GM23338 (cell line): ENCODE results near the gene ATP6V0E2. TPM values are rescaled to one million over a fixed set of nuclear protein-coding genes. Genes with fewer than 3 reads are reported as not detected.

Experiments
- ATAC-seq: fragments of 200-7000 bp; cut with Tn5 transposase; 3 replicates; pipeline ENCODE4 v1.9.1; 2020
- DNase-seq: peaks from one replicate; pipeline ENCODE4 v3.0.0-alpha.2; 2015; ENCODE audit warnings: low spot score
- H2AFZ ChIP-seq: fragments of 200-600 bp; sonication (generic); 2 replicates; pipeline ENCODE4 v1.8.0; 2016; ENCODE audit warnings: antibody characterized with exemption, mild to moderate bottlenecking, moderate library complexity
- H3F3A ChIP-seq: fragments of 200-600 bp; sonication (generic); replicated peaks from 2 replicates; pipeline ENCODE4 v1.8.0; 2017; ENCODE audit warnings: antibody characterized with exemption, mixed run types, low read depth
- H3K27ac ChIP-seq: fragments of 200-600 bp; sonication (generic); 2 replicates; pipeline ENCODE4 v1.6.1; 2016; ENCODE audit warnings: low read depth
- H3K27me3 ChIP-seq: fragments of 200-600 bp; sonication (generic); 2 replicates; pipeline ENCODE4 v1.8.0; 2016; ENCODE audit warnings: mild to moderate bottlenecking, mixed run types, moderate library complexity; ENCODE audit not compliant: insufficient read depth
- H3K36me3 ChIP-seq: fragments of 200-600 bp; sonication (generic); 2 replicates; pipeline ENCODE4 v1.8.0; 2016; ENCODE audit warnings: mild to moderate bottlenecking; ENCODE audit not compliant: insufficient read depth
- H3K4me1 ChIP-seq: fragments of 200-600 bp; sonication (generic); 2 replicates; pipeline ENCODE4 v1.8.0; 2016; ENCODE audit warnings: mild to moderate bottlenecking, moderate library complexity; ENCODE audit not compliant: insufficient read depth
- H3K4me2 ChIP-seq: fragments of 200-600 bp; sonication (generic); 2 replicates; pipeline ENCODE4 v1.7.1; 2017; ENCODE audit warnings: mixed run types
- H3K4me3 ChIP-seq: fragments of 200-600 bp; sonication (generic); 2 replicates; pipeline ENCODE4 v1.6.1; 2016; ENCODE audit warnings: mixed run types
- H3K79me2 ChIP-seq: fragments of 200-600 bp; sonication (generic); replicated peaks from 2 replicates; pipeline ENCODE4 v1.8.0; 2017; ENCODE audit warnings: mild to moderate bottlenecking; ENCODE audit not compliant: insufficient read depth
- H3K9me2 ChIP-seq: fragments of 200-600 bp; sonication (generic); 2 replicates; pipeline ENCODE4 v1.8.0; 2017; ENCODE audit not compliant: insufficient read depth
- H4K20me1 ChIP-seq: fragments of 200-600 bp; sonication (generic); replicated peaks from 2 replicates; pipeline ENCODE4 v1.8.0; 2017; ENCODE audit warnings: mild to moderate bottlenecking; ENCODE audit not compliant: insufficient read depth
- H3K27ac Mint-ChIP-seq: 2 replicates; pipeline ENCODE4 v1.8.0; 2020; ENCODE audit warnings: inconsistent platforms, mild to moderate bottlenecking, moderate library complexity, mixed read lengths
- H3K27me3 Mint-ChIP-seq: 3 replicates; pipeline ENCODE4 v1.8.0; 2022; ENCODE audit warnings: low read depth, mild to moderate bottlenecking, moderate library complexity, mixed read lengths, inconsistent platforms; ENCODE audit not compliant: insufficient read depth, poor library complexity
- H3K36me3 Mint-ChIP-seq: 3 replicates; pipeline ENCODE4 v1.8.0; 2021; ENCODE audit warnings: low read depth, mild to moderate bottlenecking, inconsistent platforms, moderate library complexity, mixed read lengths
- H3K4me1 Mint-ChIP-seq: 3 replicates; pipeline ENCODE4 v1.8.0; 2020; ENCODE audit warnings: mild to moderate bottlenecking, inconsistent platforms, mixed read lengths
- H3K4me3 Mint-ChIP-seq: 3 replicates; pipeline ENCODE4 v1.8.0; 2021; ENCODE audit warnings: moderate library complexity, mild to moderate bottlenecking, inconsistent platforms, mixed read lengths
- H3K9me3 Mint-ChIP-seq: 3 replicates; pipeline ENCODE4 v1.8.0; 2020; ENCODE audit warnings: moderate library complexity, mild to moderate bottlenecking, inconsistent platforms, mixed read lengths
- CREB1 ChIP-seq: fragments of 250-450 bp; sonication (Bioruptor Pico); IDR thresholded peaks from 2 replicates; pipeline ENCODE4 v1.5.0; 2020; ENCODE audit warnings: low read depth, mild to moderate bottlenecking, moderate library complexity
- CTCF ChIP-seq, 2 experiments: fragments of 200-600 bp in 1 of 2; sonication (generic) in 1 of 2; conservative IDR thresholded peaks; 2 replicates each; pipeline versions ENCODE4 v1.5.1 to v1.6.1; 2016 to 2017; ENCODE audit warnings: antibody characterized with exemption in 2 of 2, low read depth in 2 of 2, mild to moderate bottlenecking in 2 of 2, moderate library complexity in 1 of 2
- ETS1 ChIP-seq: IDR thresholded peaks from 2 replicates; pipeline ENCODE4 v1.6.1; 2016; ENCODE audit warnings: antibody characterized with exemption
- EZH2 ChIP-seq: fragments of 200-600 bp; sonication (generic); IDR thresholded peaks from one replicate; pipeline ENCODE4 v1.8.0; 2017; ENCODE audit warnings: antibody characterized with exemption, mild to moderate bottlenecking, low read depth; ENCODE audit not compliant: unreplicated experiment
- EZH2phosphoT487 ChIP-seq: fragments of 200-600 bp; sonication (generic); IDR thresholded peaks from one replicate; pipeline ENCODE4 v1.8.1; 2018; ENCODE audit warnings: antibody characterized with exemption; ENCODE audit not compliant: unreplicated experiment
- JUNB ChIP-seq: IDR thresholded peaks from one replicate; pipeline ENCODE4 v1.6.1; 2016; ENCODE audit warnings: antibody characterized with exemption; ENCODE audit not compliant: unreplicated experiment
- NANOG ChIP-seq: IDR thresholded peaks from 2 replicates; pipeline ENCODE4 v1.6.1; 2016; ENCODE audit warnings: antibody characterized with exemption, borderline replicate concordance
- POLR2AphosphoS5 ChIP-seq: IDR thresholded peaks from 2 replicates; pipeline ENCODE4 v1.6.1; 2016; ENCODE audit warnings: antibody characterized with exemption, low read depth
- STAT1 ChIP-seq: IDR thresholded peaks from one replicate; pipeline ENCODE4 v1.6.1; 2016; ENCODE audit warnings: antibody characterized with exemption; ENCODE audit not compliant: unreplicated experiment
- ZNF114 ChIP-seq: fragments of 250-450 bp; sonication (Bioruptor Pico); IDR thresholded peaks from 2 replicates; pipeline ENCODE4 v1.5.0; 2020; ENCODE audit warnings: mild to moderate bottlenecking, moderate library complexity
- ZNF331 ChIP-seq: fragments of 250-450 bp; sonication (Bioruptor Pico); IDR thresholded peaks from 2 replicates; pipeline ENCODE4 v1.5.0; 2020; ENCODE audit warnings: low read depth, mild to moderate bottlenecking, moderate library complexity
- polyA plus RNA-seq: library from polyadenylated mRNA; unstranded; fragments of >200 nt; fragmentation: Nextera tagmentation; extraction: Ambion mirVana; gene quantifications from 2 replicates; pipeline ENCODE4 v1.2.1, GENCODE V29; 2016
- total RNA-seq: library from RNA; depleted of rRNA; stranded (reverse); fragments of >200 nt; shearing (Covaris generic); gene quantifications from 2 replicates; pipeline ENCODE4 v1.2.3, GENCODE V29; 2014
- TF ChIP-seq, protein P1 (sequence below): fragments of 250-450 bp; sonication (Bioruptor Pico); IDR thresholded peaks from 2 replicates; pipeline ENCODE4 v1.5.0; 2020; ENCODE audit warnings: mild to moderate bottlenecking, moderate library complexity
- TF ChIP-seq, protein P2 (sequence below): IDR thresholded peaks from one replicate; pipeline ENCODE4 v1.6.1; 2018; ENCODE audit warnings: antibody characterized with exemption; ENCODE audit not compliant: unreplicated experiment

Gene ATP6V0E2
- total and polyA plus RNA-seq, 2 experiments from 2014 or later = 15.6 to 34.7 TPM

GRCh38 chr7:149868623-149869290 is 5.0 kb upstream of the ATP6V0E2 start:
- Histone ChIP-seq H3K4me2 (no peak overlapping the region), H3K36me3 (no peaks in the 10 kb centered on the region), H4K20me1 (no peaks in the 10 kb centered on the region), H3K79me2 (no peaks in the 10 kb centered on the region), H3F3A (peaks cover 7% of the 10 kb centered on the region; the same call in 1 of the 2 replicates), H3K27me3 (peaks cover 10% of the 10 kb centered on the region; the same call in 1 of the 2 replicates), H3K4me1 (peaks cover 6% of the 10 kb centered on the region; the same call in 1 of the 2 replicates), H3K27ac (no peak overlapping the region), H3K4me3 (no peak overlapping the region), H2AFZ (no peak overlapping the region), H3K9me2 (no peaks in the 10 kb centered on the region)
- peaks cover 11% of the 10 kb centered on the region; the same call in 1 of the 3 replicates for H3K4me1 Mint-ChIP-seq
- no peak overlapping the region for H3K4me3 Mint-ChIP-seq
- TF ChIP-seq EZH2 (no peak), NANOG (no peak), EZH2phosphoT487 (no peak), CTCF (conservative IDR thresholded peaks at IDR 0.05; ENCODE audit: low read depth in 2 of 2) (no peak), POLR2AphosphoS5 (no peak), JUNB (no peak), CREB1 (CRISPR knock-in tag) (no peak), ZNF114 (CRISPR knock-in tag) (no peak), ZNF331 (no peak), STAT1 (no peak), ETS1 (no peak)
- TF ChIP-seq, protein P1, sequence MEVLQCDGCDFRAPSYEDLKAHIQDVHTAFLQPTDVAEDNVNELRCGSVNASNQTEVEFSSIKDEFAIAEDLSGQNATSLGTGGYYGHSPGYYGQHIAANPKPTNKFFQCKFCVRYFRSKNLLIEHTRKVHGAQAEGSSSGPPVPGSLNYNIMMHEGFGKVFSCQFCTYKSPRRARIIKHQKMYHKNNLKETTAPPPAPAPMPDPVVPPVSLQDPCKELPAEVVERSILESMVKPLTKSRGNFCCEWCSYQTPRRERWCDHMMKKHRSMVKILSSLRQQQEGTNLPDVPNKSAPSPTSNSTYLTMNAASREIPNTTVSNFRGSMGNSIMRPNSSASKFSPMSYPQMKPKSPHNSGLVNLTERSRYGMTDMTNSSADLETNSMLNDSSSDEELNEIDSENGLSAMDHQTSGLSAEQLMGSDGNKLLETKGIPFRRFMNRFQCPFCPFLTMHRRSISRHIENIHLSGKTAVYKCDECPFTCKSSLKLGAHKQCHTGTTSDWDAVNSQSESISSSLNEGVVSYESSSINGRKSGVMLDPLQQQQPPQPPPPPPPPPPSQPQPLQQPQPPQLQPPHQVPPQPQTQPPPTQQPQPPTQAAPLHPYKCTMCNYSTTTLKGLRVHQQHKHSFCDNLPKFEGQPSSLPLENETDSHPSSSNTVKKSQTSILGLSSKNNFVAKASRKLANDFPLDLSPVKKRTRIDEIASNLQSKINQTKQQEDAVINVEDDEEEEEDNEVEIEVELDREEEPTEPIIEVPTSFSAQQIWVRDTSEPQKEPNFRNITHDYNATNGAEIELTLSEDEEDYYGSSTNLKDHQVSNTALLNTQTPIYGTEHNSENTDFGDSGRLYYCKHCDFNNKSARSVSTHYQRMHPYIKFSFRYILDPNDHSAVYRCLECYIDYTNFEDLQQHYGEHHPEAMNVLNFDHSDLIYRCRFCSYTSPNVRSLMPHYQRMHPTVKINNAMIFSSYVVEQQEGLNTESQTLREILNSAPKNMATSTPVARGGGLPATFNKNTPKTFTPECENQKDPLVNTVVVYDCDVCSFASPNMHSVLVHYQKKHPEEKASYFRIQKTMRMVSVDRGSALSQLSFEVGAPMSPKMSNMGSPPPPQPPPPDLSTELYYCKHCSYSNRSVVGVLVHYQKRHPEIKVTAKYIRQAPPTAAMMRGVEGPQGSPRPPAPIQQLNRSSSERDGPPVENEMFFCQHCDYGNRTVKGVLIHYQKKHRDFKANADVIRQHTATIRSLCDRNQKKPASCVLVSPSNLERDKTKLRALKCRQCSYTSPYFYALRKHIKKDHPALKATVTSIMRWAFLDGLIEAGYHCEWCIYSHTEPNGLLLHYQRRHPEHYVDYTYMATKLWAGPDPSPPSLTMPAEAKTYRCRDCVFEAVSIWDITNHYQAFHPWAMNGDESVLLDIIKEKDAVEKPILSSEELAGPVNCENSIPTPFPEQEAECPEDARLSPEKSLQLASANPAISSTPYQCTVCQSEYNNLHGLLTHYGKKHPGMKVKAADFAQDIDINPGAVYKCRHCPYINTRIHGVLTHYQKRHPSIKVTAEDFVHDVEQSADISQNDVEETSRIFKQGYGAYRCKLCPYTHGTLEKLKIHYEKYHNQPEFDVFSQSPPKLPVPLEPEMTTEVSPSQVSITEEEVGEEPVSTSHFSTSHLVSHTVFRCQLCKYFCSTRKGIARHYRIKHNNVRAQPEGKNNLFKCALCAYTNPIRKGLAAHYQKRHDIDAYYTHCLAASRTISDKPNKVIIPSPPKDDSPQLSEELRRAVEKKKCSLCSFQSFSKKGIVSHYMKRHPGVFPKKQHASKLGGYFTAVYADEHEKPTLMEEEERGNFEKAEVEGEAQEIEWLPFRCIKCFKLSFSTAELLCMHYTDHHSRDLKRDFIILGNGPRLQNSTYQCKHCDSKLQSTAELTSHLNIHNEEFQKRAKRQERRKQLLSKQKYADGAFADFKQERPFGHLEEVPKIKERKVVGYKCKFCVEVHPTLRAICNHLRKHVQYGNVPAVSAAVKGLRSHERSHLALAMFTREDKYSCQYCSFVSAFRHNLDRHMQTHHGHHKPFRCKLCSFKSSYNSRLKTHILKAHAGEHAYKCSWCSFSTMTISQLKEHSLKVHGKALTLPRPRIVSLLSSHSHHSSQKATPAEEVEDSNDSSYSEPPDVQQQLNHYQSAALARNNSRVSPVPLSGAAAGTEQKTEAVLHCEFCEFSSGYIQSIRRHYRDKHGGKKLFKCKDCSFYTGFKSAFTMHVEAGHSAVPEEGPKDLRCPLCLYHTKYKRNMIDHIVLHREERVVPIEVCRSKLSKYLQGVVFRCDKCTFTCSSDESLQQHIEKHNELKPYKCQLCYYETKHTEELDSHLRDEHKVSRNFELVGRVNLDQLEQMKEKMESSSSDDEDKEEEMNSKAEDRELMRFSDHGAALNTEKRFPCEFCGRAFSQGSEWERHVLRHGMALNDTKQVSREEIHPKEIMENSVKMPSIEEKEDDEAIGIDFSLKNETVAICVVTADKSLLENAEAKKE = no peak
- TF ChIP-seq, protein P2, sequence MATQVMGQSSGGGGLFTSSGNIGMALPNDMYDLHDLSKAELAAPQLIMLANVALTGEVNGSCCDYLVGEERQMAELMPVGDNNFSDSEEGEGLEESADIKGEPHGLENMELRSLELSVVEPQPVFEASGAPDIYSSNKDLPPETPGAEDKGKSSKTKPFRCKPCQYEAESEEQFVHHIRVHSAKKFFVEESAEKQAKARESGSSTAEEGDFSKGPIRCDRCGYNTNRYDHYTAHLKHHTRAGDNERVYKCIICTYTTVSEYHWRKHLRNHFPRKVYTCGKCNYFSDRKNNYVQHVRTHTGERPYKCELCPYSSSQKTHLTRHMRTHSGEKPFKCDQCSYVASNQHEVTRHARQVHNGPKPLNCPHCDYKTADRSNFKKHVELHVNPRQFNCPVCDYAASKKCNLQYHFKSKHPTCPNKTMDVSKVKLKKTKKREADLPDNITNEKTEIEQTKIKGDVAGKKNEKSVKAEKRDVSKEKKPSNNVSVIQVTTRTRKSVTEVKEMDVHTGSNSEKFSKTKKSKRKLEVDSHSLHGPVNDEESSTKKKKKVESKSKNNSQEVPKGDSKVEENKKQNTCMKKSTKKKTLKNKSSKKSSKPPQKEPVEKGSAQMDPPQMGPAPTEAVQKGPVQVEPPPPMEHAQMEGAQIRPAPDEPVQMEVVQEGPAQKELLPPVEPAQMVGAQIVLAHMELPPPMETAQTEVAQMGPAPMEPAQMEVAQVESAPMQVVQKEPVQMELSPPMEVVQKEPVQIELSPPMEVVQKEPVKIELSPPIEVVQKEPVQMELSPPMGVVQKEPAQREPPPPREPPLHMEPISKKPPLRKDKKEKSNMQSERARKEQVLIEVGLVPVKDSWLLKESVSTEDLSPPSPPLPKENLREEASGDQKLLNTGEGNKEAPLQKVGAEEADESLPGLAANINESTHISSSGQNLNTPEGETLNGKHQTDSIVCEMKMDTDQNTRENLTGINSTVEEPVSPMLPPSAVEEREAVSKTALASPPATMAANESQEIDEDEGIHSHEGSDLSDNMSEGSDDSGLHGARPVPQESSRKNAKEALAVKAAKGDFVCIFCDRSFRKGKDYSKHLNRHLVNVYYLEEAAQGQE = no peak
- H3K36me3 Mint-ChIP-seq = no peaks in the 10 kb centered on the region
- no peak for ATAC-seq
- no peak overlapping the region for H3K27ac Mint-ChIP-seq
- no peak for DNase-seq
- H3K9me3 Mint-ChIP-seq = no peaks in the 10 kb centered on the region
- peaks cover 9% of the 10 kb centered on the region for H3K27me3 Mint-ChIP-seq
